Fibroblast of upper back skin (primary cell): ENCODE measurements around the gene TLX2.
"Not testable (repeated sequence)": the region's sequence is repeated elsewhere in the genome, so short reads cannot be mapped to it uniquely, and the experiment has no call there.

Experiments
- DNase-seq: peaks from one replicate; pipeline ENCODE4 v3.0.0-alpha.2; 2013

TLX2 gene

DNA sequence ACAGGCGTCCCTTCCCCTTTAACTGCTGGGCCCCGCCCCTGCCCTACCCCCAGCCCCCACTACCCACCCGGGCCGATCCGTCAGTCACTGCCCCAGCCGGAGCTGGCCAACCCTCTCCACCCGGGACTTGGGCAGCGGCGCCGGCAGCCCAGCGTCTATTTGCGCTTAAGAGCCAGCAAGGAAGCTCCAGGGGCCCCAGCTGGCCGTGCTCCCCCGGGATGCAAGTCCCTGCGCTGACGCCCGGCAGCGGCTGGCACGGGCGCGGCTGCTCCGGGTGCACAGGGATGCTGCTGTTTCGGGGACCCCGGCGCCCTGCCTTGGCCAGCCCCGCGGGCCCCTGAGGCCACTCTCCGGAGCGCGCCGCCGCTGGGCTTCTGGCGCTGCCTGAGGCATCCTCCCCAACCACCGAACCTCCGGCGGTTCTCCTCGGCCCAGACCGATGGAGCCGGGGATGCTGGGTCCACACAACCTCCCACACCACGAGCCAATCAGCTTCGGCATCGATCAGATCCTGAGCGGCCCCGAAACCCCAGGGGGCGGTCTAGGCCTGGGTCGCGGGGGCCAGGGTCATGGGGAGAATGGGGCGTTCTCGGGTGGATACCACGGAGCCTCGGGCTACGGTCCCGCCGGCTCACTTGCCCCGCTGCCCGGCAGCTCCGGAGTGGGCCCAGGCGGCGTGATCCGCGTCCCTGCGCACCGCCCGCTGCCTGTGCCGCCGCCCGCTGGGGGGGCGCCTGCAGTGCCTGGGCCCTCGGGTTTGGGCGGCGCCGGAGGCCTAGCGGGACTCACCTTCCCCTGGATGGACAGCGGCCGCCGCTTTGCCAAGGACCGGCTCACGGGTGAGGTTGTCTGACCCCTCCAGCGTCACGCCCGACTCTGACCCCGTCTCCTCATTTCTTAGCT lies at the start of gene TLX2:
TLX2 (plus strand) TSS at position 83 of the 903 bp plus-strand sequence; CDS start at position 440, 357 bp downstream.
- no peak for DNase-seq

DNA sequence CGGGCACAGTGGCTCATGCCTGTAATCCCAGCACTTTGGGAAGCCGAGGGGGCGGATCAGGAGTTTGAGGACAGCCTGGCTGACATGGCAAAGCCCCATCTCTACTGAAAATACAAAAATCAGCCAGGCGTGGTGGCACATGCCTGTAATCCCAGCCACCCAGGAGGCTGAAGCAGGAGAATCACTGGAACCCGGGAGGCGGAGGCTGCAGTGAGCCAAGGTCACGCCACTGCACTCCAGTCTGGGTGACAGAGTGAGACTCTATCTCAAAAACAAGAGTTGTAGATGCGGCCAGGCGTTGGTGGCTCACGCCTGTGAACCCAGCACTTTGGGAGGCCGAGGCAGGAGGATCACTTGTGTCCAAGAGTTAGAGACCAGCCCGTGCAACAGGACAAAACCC lies 43.5 kb upstream of the TLX2 start:
- not testable (repeated sequence) for DNase-seq

DNA sequence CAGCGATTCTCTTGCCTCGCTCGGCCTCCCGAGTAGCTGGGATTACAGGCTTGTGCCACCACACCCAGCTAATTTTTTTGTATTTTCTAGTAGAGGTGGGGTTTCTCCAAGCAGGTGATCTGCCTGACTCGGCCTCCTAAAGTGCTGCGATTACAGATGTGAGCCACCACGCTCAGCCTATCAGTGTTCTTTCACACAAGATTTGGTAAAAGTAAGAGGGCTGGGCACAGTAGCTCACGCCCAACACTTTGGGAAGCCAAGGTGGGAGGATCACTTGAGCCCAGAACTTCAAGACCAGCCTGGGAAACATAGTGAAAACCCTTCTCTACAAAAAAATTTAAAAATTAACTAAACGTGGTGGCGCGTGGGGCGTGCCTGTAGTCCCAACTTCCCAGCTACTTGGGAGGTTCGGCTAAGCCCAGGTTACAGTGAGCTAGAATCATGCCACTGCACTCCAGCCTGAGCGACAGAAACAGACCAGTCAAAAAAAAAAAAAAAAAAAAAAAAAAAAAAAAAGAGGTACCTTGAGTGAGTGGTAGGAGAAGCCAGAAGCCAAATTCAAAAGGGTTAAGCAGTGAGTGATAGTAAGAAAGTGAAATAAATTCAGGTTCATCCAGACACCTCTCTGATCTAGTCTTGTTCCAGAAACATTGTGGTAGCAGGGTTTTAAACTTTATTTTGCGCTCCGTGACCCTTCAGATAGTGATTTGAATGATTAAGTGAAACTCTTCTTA lies 42.8 kb upstream of the TLX2 start:
- DNase-seq = no peak

DNA sequence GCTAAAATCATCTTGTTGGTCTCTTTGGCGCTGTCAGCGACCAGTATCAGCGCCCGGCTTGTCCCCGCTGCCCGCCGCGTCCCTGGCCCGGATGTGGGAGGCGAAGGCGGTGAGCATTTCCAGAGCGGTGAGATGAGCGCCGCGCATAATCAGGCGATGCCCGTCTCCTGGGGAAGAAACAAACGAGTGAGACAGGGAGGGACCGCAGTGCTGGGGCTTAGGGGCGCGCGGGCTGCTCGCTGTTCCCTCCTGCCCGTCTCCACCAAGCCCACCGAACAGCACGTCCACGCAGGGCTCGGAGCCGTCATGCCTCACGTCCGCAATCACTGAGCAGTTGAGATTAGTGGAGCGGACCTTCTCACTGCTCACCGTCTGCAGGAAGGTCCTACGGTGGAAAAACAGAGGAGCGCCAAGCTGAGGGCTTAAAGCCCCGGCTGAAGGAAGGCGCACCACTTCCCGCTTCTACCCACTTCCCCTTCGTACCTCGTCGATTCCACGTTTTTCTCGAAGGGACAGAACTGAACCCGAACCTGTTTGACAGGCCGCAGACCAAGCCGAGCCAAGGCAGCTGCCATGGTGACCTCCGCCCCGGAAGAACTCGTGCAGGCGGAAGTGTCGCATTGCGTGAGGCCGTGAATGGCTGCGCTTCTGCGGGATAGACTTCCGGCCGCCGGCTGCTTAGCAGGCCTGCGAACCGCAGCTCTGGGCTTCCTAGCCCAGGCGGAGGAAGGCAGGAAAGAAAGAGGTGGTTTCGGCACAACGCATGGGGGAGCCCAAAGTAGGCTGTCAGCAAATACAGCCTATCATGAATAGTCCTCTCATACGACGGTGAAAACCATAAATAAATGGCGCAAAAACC lies 41.9 kb upstream of the TLX2 start, which contains the start of gene MRPL53:
MRPL53 (minus strand) TSS at position 595 of the 859 bp plus-strand sequence; CDS start at position 575, 20 bp downstream.
- peak; percentile 94 for DNase-seq

DNA sequence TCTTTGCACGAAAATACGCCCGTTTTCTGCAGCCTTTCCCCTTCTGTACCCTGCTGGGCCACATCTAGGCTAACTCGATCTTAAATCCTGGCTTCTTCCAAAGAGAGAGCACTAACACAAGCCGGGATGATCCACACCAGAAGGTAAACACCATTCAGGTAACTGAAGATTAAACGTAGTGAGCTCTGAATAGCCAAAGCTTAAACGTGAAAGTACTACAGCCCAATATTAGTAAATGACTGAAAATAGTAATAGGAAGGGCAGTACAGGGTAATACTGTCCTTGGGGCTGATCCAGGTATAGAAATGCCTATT lies 41.3 kb upstream of the TLX2 start:
- DNase-seq = no peak

DNA sequence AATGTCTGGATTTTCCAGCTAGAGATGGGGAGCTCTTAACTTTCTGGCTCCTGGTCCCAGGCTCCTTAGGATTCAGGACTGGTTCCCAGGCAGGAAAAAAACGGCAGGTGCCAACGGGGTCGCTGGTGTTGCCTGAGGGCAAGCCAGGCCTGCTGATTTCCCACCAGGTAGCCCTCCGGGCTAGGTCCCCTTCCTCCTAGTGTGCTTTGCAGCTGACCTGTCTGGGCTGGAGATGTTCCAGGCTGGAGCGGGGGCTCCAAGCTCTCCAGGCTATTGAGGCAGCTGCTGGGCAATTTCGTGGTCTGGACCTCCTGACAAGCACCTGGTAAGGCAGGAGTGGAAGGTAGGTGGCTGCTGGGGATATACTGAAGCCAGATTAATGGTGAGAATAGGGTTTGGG lies 39.8 kb upstream of the TLX2 start:
- no peak for DNase-seq

DNA sequence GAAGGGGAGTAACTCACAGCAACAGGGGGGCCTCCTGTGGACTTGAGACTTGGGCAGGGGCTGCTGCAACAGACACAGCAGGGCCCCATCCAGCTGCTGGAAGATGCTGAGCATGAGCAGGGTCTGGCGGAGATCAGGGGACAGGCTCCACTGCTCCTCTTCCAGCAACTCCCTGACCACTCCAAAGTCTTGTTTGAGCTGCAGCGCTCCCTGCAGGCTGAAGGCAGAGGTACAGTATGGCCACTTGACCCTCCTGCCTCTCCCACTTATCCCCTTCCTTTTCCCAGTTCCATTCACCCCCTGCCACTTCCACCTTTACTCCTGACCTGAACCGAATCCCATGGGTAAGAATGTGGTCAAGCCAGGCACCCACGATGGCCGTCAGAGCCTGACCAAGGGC lies 39.4 kb upstream of the TLX2 start:
- no peak for DNase-seq

DNA sequence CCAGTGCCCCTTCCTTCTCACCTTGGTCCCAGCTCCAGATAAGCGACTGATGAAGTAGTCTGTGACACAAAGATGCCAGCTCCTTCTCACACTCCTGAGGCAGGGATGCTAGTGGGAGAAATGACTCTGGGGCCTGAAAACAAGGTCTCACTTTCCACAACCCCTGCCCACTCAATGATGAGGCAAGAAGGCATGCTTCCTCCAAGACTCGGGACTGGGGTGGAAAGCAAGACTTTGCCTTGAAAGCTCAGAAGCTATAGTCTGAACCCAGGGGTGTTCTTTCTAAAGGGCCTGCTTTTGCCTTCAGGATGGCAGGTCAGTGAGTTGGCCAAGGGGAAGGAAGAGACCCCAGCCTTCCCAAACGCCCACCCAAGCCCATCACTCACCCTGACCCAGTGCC lies 32.8 kb upstream of the TLX2 start:
- DNase-seq = no peak

DNA sequence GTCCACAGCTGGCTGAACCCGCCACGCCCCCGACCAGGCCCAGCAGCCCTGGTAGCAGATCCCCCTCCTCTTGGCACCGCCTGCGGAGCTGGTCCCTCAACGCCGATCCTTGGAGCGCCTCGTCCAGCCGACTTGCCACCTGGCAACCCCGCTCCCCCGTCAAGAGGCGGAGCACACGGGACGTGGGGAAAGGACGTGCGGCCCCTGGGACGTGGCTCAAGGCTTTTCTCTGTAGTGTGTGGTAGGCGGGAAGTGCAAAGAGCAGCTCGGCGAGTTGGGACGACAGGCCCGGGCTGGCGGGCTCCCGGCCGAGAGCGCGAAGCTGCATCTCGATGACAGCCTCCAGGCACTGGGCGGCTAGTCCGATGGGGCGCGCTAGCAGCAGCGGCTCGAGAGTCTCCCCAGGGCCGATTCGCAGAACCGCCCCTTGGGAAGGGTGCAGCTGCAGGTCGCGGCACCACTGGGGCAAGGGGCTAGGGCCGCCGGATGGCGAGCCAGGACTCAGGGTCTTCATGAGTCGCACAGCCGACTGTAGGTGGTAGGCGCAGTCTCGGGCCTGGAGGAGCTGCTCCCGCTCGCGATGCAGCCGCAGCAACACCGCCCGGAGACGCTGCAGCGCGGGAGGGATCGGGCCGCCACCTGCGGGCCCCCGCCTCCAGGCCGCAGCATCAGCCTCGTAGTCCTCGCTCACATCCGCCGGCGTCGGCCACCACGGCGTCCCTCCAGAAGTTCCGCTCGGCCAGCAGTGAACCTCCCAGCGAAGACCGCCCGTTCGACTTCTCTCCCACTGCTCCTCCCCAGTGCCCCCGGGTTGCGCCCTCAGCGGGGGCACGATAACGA lies 32.1 kb upstream of the TLX2 start:
- peak; percentile 36 for DNase-seq

DNA sequence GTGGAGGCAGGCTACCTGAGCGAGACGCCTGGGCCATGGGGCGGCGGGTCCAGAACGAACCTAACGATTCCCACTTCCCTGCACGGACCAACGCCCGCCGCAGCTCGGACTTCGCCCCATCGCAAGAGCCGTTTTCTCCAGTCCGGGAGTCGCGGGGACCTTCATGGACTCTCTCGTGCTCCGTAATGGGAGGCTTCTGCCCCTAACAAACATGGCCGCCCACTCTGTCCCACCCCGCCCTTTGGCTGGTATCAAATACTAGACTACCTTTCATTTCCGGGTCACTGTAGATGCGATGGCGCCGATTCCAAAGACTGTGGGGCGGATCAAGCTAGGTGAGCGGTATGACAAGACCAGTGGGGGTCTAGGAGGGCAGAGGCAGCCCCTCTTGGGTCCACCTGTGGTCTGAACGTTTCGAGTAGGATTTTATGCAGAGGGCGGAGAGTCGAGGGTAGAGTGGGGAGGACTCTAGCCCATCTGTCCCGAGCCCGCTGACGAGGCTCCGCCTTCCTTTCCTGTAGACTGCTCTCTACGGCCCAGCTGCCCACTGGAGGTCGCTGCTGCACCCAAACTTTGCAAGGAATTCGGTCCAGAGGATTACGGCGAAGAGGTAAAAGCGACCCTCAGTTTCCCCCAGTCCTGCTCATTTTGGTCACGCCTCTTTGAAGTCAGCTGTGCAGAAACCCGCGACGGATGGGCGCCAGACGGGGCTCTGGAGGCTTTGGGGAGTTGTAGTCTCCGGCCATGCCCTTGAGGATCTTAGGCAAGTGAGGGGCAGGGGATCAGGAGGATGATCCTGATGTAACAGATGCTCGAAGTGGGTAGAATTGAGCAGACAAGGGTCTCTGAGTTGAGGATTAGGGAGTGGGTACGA lies 31.2 kb upstream of the TLX2 start, which contains the start of the genes CCDC142 and TTC31:
CCDC142 (minus strand) TSS at position 198 of the 874 bp plus-strand sequence; CDS start at position 37, 161 bp downstream.
TTC31 (plus strand) TSS at position 281 of the 874 bp plus-strand sequence; CDS start at position 296, 15 bp downstream.
- peak; percentile 94 for DNase-seq

DNA sequence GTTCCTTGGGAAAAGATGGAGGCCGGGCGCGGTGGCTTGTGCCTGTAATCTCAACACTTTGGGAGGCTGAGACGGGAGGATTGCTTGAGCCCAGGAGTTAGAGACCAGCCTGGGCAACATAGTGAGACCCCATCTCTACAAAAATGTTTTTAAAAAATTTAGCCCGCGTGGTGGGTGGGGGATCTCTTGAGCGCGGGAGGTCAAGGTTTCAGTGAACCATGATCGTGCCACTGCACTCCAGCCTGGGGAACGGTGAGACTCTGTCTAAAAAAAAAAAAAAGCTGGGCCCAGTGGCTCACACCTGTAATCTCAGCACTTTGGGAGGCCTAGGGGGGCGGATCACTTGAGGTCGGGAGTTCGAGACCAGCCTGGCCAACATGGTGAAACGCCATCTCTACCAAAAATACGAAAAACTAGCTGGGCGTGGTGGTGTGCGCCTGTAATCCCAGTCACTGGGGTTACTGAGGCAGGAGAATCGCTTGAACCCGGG lies 30.5 kb upstream of the TLX2 start:
- not testable (repeated sequence) for DNase-seq

DNA sequence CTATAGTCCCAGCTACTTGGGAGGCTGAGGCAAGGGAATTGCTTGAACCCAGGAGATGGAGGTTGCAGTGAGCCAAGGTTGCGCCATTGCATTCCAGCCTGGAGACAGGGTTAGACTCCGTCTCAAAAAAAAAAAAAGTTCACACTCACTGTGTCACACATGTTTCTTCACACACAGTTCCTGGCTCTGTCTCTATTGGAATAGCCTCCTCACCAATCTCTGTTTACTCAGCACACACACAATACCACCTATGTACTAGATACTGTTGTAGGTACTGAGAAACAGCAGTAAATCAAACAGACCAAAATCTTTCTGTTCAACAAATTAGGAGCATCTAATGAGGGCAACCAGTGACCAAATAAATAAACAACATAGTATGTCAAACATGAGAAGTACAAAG lies 28.1 kb upstream of the TLX2 start:
- DNase-seq = no peak

DNA sequence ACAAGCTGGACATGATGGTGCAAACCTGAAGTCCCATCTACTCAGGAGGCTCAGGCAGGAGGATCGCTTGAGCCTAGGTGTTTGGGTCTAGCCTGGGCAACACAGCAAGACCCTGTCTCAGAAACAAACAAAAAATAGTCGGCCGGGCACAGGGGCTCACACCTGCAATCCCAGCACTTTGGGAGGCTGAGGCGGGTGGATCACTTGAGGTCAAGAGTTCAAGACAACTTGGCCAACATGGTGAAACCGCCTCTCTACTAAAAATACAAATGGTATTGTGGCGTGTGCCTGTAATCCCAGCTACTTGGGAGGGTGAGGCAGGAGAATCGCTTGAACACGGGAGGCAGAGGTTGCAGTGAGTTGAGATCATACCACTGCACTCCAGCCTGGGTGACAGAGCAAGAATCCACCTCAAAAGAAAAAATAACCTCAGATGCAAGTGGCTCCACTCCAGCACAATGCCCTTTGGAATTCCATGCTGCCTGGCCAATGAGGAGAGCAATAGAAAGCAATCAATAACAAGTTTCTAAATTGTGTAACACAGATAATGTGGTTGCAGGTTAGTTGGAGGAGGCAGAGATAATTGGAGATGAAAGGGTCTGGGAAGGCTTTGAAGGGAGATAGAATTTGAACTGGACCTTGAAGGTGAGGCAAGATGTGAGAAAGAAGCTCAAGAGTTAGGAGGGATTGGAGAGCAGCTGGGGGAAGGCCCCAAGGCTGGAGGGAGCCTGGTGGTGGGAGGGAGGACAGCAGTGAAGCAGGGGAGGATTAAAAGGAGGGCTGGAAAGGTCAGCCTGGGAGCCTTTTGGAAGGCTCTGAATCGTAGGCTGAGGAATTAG lies 25.4 kb upstream of the TLX2 start:
- DNase-seq = no peak

DNA sequence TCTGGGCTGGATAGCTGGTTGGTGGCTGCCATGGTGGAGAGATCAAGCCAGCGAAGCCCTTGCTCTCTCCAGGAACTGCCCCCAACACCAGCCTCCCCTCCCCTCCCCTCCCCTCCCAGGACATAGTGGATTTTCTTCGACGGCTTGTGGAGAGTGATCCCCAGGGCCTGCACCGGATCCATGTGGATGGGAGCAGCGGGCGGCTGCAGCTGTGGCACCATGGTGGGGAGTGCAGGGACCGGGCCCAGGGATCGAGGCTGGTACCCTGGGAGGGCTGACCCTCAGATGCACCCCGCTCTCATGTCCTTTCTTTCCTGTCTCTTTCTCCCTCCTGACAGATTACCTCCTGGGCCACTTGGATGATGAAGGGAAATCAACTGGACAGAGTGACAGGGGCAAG lies 24.3 kb upstream of the TLX2 start:
- no peak for DNase-seq

DNA sequence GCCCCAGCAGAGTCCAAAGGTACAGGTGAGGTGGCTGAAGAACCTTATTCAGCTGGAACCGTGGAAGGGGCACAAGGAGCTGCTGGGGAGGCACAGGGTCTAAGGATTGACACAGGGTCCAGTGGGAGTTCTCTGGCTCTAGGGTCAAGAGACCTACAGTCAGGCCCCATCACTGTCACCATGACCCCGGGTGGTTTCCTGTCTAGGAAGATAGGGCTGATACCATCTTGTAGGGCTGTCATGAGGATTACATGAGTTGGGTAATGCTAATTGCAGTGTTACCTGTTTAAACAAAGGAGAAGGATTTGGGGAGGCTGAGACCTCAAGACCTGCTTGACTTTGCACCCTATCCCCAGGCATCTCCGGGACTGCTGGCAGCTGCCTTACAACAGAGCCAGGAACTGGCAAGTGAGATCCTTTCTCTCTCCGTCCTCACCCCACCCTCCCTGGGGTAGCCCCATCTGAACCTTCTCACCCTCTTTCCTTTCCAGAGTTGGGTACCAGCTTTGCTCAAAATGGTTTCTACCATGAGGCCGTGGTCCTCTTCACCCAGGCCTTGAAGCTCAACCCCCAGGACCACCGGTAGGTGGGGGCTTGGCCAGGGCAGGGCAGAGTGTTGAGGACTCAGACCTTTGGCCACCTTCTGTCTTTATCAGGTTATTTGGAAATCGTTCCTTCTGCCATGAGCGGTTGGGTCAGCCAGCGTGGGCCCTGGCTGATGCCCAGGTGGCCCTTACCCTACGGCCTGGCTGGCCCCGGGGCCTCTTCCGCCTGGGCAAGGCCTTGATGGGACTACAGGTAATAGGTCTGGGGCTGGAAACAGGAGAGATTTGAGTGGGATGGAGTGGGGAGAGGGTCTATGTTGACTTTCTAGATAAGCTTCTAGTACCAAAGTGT lies 22.4 kb upstream of the TLX2 start:
- no peak for DNase-seq

DNA sequence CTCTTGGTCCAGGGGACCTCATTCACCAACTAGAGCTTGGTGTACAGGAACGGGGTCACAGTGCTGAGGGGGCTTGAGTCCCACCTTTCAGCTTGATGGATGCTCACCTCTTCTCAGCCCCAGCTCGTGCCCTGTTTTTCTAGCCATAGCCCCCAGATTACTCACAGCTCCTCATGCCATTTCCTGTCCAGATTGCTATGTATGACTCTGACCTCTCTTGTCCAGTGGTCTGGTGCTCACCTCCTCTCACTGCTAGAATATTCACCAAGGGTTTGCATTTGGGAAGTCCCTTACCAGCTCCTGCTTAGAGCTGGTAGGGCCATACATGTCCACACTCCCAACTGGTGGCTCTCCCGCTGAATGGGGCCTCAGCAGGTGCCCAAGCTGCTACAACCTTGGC lies 20.7 kb upstream of the TLX2 start:
- DNase-seq = no peak

DNA sequence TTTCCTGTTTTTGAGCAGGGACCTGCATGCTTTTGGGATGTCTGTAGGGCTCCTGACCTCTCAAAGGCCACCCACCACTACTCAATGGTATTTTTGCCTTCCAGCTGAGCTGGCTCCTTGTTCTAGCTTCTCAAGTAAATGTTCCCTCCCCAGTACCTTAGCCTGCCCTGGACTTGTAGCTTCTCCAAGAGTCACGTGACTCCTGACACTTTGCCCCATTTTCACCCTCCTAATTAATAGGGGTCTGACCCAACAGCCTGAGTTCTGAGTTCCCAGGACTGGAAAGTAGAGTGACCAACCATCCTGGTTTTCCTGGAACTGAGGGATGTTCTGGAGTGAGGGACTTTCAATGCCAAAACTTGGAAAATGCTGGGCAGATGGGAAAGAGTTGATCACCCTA lies 18.8 kb upstream of the TLX2 start:
- no peak for DNase-seq

DNA sequence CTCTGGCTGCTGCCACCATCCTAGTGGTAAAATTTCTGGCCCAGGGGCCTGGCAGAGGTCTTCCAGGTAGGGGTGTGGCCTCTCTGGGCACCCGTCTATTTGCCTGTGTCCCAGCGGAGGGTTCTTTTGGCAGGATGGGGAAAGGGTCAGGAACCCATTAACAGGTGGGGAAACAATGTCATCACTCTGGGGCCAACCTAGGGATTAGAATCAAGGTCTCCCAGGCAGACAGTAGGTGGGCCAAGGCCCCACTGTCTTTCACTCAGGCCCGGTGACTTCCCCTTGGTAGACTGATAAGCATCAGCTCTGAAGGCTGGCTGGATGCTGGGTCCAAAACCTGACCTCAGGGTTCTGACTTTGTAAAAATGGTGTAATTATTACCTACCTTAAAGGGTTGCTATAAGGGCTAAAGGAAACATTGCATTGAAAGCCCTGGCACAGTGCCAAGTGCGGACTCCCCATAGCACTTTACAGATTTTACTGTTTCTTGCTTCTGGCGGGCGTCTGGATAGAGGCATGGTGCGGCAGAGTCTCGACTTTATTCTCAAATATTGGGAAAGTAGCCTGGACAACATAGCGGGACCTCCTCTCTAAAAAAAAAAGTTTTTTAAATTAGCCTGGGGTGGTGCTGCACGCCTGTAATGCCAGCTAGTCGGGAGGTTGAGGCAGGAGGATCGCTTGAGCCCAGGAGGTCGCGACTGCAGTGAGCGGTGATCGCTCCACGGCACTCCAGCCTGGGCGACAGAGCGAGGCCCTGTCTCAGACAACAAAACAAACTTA lies 17.1 kb upstream of the TLX2 start:
- DNase-seq = no peak
